Measurements from ENCODE around the gene TMEM267.
"Not testable (repeated sequence)": the region's sequence is repeated elsewhere in the genome, so short reads cannot be mapped to it uniquely, and the experiment has no call there.

Gene TMEM267

GRCh38 chr5:43483298-43484105 is at the start of gene TMEM267:
TSS of gene TMEM267 (minus strand) at chr5:43483865. CDS start at chr5:43453969, 29,896 bp downstream.
- DNase-seq: peak; percentile 89

GRCh38 chr5:43530648-43531047 is 47.0 kb upstream of the TMEM267 start:
- no peak for DNase-seq

- DNase-seq: no peak
Measured at GRCh38 chr5:43523662-43524072, 40.0 kb upstream of the TMEM267 start.

- DNase-seq: no peak
Measured at GRCh38 chr5:43520615-43521014, 37.0 kb upstream of the TMEM267 start.

- DNase-seq: no peak
Measured at GRCh38 chr5:43515678-43516048, 32.0 kb upstream of the TMEM267 start.

- peak; percentile 98 for DNase-seq
Measured at GRCh38 chr5:43514816-43515677, 31.4 kb upstream of the TMEM267 start, which contains the start of gene C5orf34. TSS of gene C5orf34 (minus strand) at chr5:43515148. CDS start at chr5:43509339, 5,809 bp downstream.

- no peak for DNase-seq
Measured at GRCh38 chr5:43514471-43514815, 30.8 kb upstream of the TMEM267 start.

- DNase-seq: no peak
Measured at GRCh38 chr5:43514025-43514424, 30.4 kb upstream of the TMEM267 start.

- DNase-seq: not testable (repeated sequence)
Measured at GRCh38 chr5:43511062-43511461, 27.4 kb upstream of the TMEM267 start.

- DNase-seq: no peak
Measured at GRCh38 chr5:43498581-43498980, 14.9 kb upstream of the TMEM267 start.

GRCh38 chr5:43497311-43498104 is 13.8 kb upstream of the TMEM267 start:
- DNase-seq: no peak

GRCh38 chr5:43491326-43491725 is 7.7 kb upstream of the TMEM267 start:
- DNase-seq: no peak

GRCh38 chr5:43486353-43486752 is 2.7 kb upstream of the TMEM267 start:
- no peak for DNase-seq

GRCh38 chr5:43485406-43485805 is 1.7 kb upstream of the TMEM267 start:
- DNase-seq: no peak

- peak; percentile 78 for DNase-seq
Measured at GRCh38 chr5:43484106-43484849, 613 bp upstream of the TMEM267 start.

GRCh38 chr5:43482490-43483297 is 971 bp downstream of the TMEM267 start:
- no peak for DNase-seq

- no peak for DNase-seq
Measured at GRCh38 chr5:43469671-43470391, 13.8 kb downstream of the TMEM267 start.

- DNase-seq: no peak
Measured at GRCh38 chr5:43467100-43467499, 16.6 kb downstream of the TMEM267 start.

- not testable (repeated sequence) for DNase-seq
Measured at GRCh38 chr5:43465455-43465854, 18.2 kb downstream of the TMEM267 start.

- no peak for DNase-seq
Measured at GRCh38 chr5:43461066-43461465, 22.6 kb downstream of the TMEM267 start.

GRCh38 chr5:43456556-43456955 is 27.1 kb downstream of the TMEM267 start:
- DNase-seq: no peak
